Uterus (tissue), 2 donors: ENCODE results near the gene PLEKHM2.

Experiments
- POLR2A ChIP-seq, 2 donors: fragments of 450-650 bp; IDR thresholded peaks; one replicate each; pipeline ENCODE4 v1.6.1; 2016; ENCODE audit warnings: antibody characterized with exemption in 2 of 2, mild to moderate bottlenecking in 1 of 2, moderate library complexity in 1 of 2
- TF ChIP-seq, protein P1 (sequence below), 4 experiments: fragments of 200-600 bp in 2 of 4; fragments of 450-650 bp in 2 of 4; sonication (generic) in 2 of 4; IDR thresholded peaks; one replicate each; pipeline ENCODE4 v1.5.1; 2016 to 2019; ENCODE audit warnings: antibody characterized with exemption in 4 of 4, mild to moderate bottlenecking in 2 of 4, moderate library complexity in 1 of 4

DNA sequence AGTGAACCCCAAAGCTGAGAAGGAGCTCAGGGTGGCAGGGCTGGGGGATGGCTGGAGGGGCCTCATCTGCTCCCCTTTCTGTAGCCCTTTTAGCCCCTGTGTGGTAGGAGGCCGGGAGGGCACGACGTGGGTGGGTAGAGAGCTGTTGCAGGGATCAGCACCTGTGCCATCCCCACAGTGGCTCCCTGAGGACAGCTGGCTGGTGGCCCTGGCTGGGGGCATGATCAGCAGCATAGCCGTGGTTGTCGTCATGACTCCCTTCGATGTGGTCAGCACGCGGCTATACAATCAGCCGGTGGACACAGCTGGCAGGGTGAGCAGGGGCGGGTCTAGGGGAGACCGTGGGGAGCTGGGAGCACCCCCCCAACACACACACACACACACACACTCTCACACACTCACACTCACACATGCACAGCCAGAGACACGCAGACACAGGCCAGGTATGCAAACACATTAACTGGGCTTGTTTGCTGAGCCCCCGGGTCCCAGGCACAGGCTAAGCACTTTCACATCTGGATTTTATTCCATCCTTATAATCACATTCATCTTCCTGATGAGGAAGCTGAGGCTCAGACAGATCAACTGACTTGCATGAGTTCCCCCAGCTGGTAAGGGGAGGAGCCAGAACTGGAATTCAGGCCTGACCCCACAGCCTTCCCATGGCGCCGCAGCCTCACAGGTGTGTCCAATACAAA, 54.4 kb downstream of the PLEKHM2 start:
- TF ChIP-seq POLR2A (IDR thresholded peaks at IDR 0.05): no peak
- TF ChIP-seq, protein P1, sequence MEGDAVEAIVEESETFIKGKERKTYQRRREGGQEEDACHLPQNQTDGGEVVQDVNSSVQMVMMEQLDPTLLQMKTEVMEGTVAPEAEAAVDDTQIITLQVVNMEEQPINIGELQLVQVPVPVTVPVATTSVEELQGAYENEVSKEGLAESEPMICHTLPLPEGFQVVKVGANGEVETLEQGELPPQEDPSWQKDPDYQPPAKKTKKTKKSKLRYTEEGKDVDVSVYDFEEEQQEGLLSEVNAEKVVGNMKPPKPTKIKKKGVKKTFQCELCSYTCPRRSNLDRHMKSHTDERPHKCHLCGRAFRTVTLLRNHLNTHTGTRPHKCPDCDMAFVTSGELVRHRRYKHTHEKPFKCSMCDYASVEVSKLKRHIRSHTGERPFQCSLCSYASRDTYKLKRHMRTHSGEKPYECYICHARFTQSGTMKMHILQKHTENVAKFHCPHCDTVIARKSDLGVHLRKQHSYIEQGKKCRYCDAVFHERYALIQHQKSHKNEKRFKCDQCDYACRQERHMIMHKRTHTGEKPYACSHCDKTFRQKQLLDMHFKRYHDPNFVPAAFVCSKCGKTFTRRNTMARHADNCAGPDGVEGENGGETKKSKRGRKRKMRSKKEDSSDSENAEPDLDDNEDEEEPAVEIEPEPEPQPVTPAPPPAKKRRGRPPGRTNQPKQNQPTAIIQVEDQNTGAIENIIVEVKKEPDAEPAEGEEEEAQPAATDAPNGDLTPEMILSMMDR (IDR thresholded peaks at IDR 0.05): no peak
